NB4 (cell line): ENCODE measurements around the gene ACADM.

Experiments used
- MYC ChIP-seq: IDR thresholded peaks from 2 replicates; pipeline ENCODE4 v1.6.1; 2011; ENCODE audit warnings: low read depth, low read length
- POLR2A ChIP-seq: IDR thresholded peaks from 2 replicates; pipeline ENCODE4 v1.6.1; 2011; ENCODE audit warnings: mild to moderate bottlenecking; ENCODE audit not compliant: insufficient read length; ENCODE audit errors: extremely low read depth
- TF ChIP-seq, protein P1 (sequence below): IDR thresholded peaks from one replicate; pipeline ENCODE4 v1.5.1; 2012; ENCODE audit warnings: low read depth, low read length

DNA sequence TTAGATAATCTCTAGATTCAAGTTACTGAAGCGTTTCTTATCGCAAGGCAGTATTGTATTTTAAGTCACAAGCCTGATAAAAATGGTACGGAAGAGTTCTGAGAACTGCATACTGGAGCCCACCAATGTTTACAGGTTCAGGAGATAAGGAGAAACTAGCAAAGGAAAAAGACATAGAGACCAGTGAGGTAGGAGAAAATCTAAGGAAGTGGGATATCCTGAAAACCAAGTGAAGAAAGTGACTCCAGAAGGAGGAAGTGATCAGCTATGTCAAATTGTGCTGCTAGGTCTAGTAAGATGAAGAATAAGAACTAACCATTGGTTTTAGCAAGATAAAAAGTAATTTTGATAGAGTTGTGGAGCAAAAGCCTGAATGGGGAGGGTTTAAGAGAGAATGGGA, 31.0 kb upstream of the ACADM start:
- no peak for TF ChIP-seq POLR2A
- TF ChIP-seq, protein P1, sequence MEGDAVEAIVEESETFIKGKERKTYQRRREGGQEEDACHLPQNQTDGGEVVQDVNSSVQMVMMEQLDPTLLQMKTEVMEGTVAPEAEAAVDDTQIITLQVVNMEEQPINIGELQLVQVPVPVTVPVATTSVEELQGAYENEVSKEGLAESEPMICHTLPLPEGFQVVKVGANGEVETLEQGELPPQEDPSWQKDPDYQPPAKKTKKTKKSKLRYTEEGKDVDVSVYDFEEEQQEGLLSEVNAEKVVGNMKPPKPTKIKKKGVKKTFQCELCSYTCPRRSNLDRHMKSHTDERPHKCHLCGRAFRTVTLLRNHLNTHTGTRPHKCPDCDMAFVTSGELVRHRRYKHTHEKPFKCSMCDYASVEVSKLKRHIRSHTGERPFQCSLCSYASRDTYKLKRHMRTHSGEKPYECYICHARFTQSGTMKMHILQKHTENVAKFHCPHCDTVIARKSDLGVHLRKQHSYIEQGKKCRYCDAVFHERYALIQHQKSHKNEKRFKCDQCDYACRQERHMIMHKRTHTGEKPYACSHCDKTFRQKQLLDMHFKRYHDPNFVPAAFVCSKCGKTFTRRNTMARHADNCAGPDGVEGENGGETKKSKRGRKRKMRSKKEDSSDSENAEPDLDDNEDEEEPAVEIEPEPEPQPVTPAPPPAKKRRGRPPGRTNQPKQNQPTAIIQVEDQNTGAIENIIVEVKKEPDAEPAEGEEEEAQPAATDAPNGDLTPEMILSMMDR = no peak
- TF ChIP-seq MYC = no peak
